Left ventricle myocardium inferior (tissue), 1 donor: ENCODE data around the gene GARIN3. TPM values are rescaled to one million over a fixed set of nuclear protein-coding genes. Genes with fewer than 3 reads are reported as not detected.

ENCODE experiments used
- DNase-seq: peaks from one replicate; pipeline ENCODE4 v3.0.0-alpha.2; 2020
- H3K27ac ChIP-seq: fragments of 200-600 bp; replicated peaks from 2 replicates; pipeline ENCODE4 v1.8.0; 2021
- H3K27me3 ChIP-seq: fragments of 200-600 bp; 2 replicates; pipeline ENCODE4 v1.8.0; 2021; ENCODE audit warnings: low read depth
- H3K36me3 ChIP-seq: fragments of 200-600 bp; 2 replicates; pipeline ENCODE4 v1.8.0; 2021
- H3K4me1 ChIP-seq: fragments of 200-600 bp; 2 replicates; pipeline ENCODE4 v1.8.0; 2021
- H3K4me3 ChIP-seq: fragments of 200-600 bp; 2 replicates; pipeline ENCODE4 v1.8.0; 2021; ENCODE audit warnings: mild to moderate bottlenecking, moderate library complexity
- H3K9me3 ChIP-seq: fragments of 200-600 bp; replicated peaks from 2 replicates; pipeline ENCODE4 v1.8.0; 2021
- CTCF ChIP-seq: fragments of 200-600 bp; IDR thresholded peaks from 2 replicates; pipeline ENCODE4 v1.8.0; 2021; ENCODE audit warnings: antibody characterized with exemption, mild to moderate bottlenecking, borderline replicate concordance
- intact Hi-C: fragments of 100-400 bp; cut with micrococcal nuclease; formaldehyde crosslinking; loops from one replicate; pipeline ENCODE4 v1.11.0; 2022
- total RNA-seq: library from RNA; stranded (reverse); fragmentation: NEBNext Ultra II Directional; extraction: Animal tissue kit (Norgen Biotek cat#: 25700); gene quantifications from one replicate; pipeline ENCODE4 v1.2.1, GENCODE V29; 2021
- donor health status: DM: no; HTN: yes; CAD: no; lungs with severe emphysema.

The GARIN3 gene
- total RNA-seq, 1 donor from 2014 or later: not detected

DNA sequence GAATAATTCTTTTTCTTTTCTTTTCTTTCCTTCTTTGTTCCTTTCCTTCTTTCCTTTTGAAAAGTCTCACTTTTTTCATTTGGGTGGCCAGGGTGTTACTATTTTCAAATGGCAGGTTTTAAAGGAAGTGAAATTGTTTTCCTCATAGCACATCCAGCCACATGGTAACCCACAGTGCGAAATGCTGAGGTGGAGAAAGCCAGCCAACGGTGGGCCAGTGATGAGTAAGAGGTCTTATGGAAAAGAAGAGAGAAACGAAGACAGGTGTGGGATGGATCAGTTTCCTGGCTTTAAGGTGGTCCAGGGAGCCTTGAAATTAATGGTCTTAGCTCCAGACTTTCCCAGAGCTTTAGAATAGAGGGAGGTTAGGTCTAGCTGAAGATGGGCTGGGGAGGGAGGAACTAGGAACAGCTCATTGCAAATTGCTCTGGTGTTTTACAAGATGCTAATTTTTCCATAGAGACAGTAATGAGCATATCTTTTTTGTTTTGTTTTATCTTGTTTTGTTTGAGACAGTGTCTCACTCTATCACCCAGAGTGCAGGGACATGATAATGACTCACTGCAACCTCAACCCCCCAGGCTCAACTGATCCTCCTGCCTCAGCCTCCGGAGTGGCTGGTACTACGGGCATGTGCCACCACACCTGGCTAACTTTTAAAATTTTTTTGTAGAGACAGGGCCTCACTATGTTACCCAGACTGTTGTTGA lies 32.4 kb upstream of the GARIN3 start:
- Histone ChIP-seq H3K27ac (no peak overlapping the region), H3K9me3 (peaks cover 2% of the 10 kb centered on the region), H3K27me3 (peaks cover 68% of the 10 kb centered on the region), H3K36me3 (no peaks in the 10 kb centered on the region), H3K4me1 (no peaks in the 10 kb centered on the region), H3K4me3 (no peak overlapping the region)
- DNase-seq: no peak
- no peak for TF ChIP-seq CTCF
- intact Hi-C loops: no loop called here

DNA sequence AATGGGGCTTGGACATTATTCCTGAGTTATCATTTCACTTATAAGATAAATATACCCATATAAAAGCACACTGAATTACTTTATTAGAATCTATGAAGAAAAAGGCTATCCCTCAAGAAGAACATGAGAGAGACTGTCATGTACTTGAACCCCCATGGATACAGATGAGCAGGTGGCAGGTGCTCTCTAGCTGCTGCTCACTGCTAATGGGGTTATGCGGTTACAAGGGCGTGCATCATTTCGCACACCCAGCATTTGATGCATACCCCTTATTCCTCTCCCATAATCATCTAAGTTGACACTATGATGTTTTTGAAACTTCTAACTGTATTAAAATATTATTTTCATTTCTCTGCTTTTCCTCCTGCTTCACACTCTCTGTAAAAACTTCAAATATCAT lies 31.0 kb upstream of the GARIN3 start:
- Histone ChIP-seq H3K27ac (no peak overlapping the region), H3K4me1 (no peaks in the 10 kb centered on the region), H3K4me3 (no peak overlapping the region), H3K27me3 (peaks cover 70% of the 10 kb centered on the region), H3K36me3 (no peaks in the 10 kb centered on the region), H3K9me3 (peaks cover 15% of the 10 kb centered on the region)
- no peak for TF ChIP-seq CTCF
- intact Hi-C loops: no loop called here
- DNase-seq: no peak

GRCh38 chr5:157196045-157196444 lies 30.0 kb upstream of the GARIN3 start:
- H3K27ac ChIP-seq: no peak overlapping the region
- peaks cover 15% of the 10 kb centered on the region for H3K9me3 ChIP-seq
- H3K4me1 ChIP-seq: no peaks in the 10 kb centered on the region
- TF ChIP-seq CTCF: no peak
- DNase-seq: no peak
- H3K27me3 ChIP-seq: peaks cover 68% of the 10 kb centered on the region
- H3K4me3 ChIP-seq: no peak overlapping the region
- intact Hi-C loops: no loop called here
- no peaks in the 10 kb centered on the region for H3K36me3 ChIP-seq

GRCh38 chr5:157193699-157194424 lies 27.8 kb upstream of the GARIN3 start:
- no peaks in the 10 kb centered on the region for H3K4me1 ChIP-seq
- H3K9me3 ChIP-seq: peaks cover 15% of the 10 kb centered on the region
- no peaks in the 10 kb centered on the region for H3K36me3 ChIP-seq
- intact Hi-C loops: no loop called here
- DNase-seq: no peak
- H3K27me3 ChIP-seq: peaks cover 49% of the 10 kb centered on the region
- H3K4me3 ChIP-seq: no peak overlapping the region
- H3K27ac ChIP-seq: no peak overlapping the region
- no peak for TF ChIP-seq CTCF

- Histone ChIP-seq H3K27ac (no peak overlapping the region), H3K4me3 (no peak overlapping the region), H3K9me3 (peaks cover 17% of the 10 kb centered on the region), H3K27me3 (peaks cover 35% of the 10 kb centered on the region), H3K4me1 (no peaks in the 10 kb centered on the region), H3K36me3 (no peaks in the 10 kb centered on the region)
- intact Hi-C loops: no loop called here
- no peak for DNase-seq
- TF ChIP-seq CTCF: no peak
These were observed 23.2 kb upstream of the GARIN3 start for GRCh38 chr5:157189223-157189622.
